ENCODE data around the gene SPATA7. TPM values are rescaled to one million over a fixed set of nuclear protein-coding genes. Genes with fewer than 3 reads are reported as not detected.

SPATA7 gene
- polyA plus RNA-seq, 1 of the 3 experiments (the other 2 are of a cell fraction), result 3.5 TPM

GRCh38 chr14:88470542-88471440, 85.3 kb downstream of the SPATA7 start:
- Histone ChIP-seq H3F3A (replicated peaks; ENCODE audit: insufficient read depth) (peaks cover 22% of the 10 kb centered on the region), H3K9ac (no peak overlapping the region), H3K9me3 (no peaks in the 10 kb centered on the region), H3K79me2 (ENCODE audit: insufficient read depth) (peaks cover 11% of the 10 kb centered on the region; the same call in 1 of the 2 replicates), H3K4me2 (0 out of 2 replicates have a peak overlapping the region, but pooled peaks have one; percentile 41), H3K4me3 (ENCODE audit: low read depth in 2 of 2, low read length in 1 of 2) (no peak overlapping the region), H3K27me3 (ENCODE audit: insufficient read depth) (no peaks in the 10 kb centered on the region), H3K36me3 (replicated peaks in 1 of 2; ENCODE audit: control insufficient read depth in 1 of 2, insufficient read depth in 2 of 2, low read length in 1 of 2) (peaks cover 59 to 75% of the 10 kb centered on the region in 2 experiments), H3K4me1 (ENCODE audit: control insufficient read depth in 1 of 2, insufficient read depth in 2 of 2, low read depth in 1 of 2, low read length in 1 of 2) (peaks cover 0 to 6% of the 10 kb centered on the region in 2 experiments; a peak in 1 of 4 replicates), H4K20me1 (ENCODE audit: insufficient read depth) (no peaks in the 10 kb centered on the region), H3K9me2 (no peaks in the 10 kb centered on the region), H2AFZ (ENCODE audit: low read depth) (no peak overlapping the region), H3K27ac (ENCODE audit: low read depth in 2 of 2, low read length in 1 of 2) (0 out of 4 replicates have a peak overlapping the region, but pooled peaks of 1 of the 2 experiments have one; percentile 12)
- POLR2A ChIA-PET, result no interaction called here
- 94% methylated on average over 7 of the region's 7 CpGs for WGBS (ENCODE audit: low lambda C conversion rate)
- no peak for TF ChIP-seq TCF12 (IDR thresholded peaks at IDR 0.05)
- TF ChIP-seq EP300 (IDR thresholded peaks at IDR 0.05; ENCODE audit: borderline replicate concordance in 1 of 2, low read depth in 1 of 2, low read length in 1 of 2), result no peak
- CTCF ChIA-PET, result no interaction called here
- DNase-seq, result no peak

DNA sequence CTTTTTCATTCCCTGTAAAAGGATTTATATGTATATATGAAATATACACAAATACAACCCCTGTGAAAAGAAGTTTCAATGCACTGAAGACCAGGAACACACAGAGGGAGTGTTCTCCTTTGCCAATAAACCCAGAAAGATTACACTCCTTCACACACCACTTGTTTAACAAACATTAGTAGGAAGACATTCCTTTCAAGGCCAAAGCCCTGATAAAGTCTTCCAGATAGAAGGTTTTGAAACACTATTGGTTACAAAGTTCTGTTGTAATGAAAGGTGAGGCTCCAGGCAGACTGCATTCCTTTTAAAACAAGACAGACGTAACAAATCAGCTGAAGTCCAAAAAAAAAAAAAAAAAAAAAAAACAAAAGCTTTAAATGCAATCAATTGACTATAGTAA, 88.3 kb downstream of the SPATA7 start:
- H2AFZ ChIP-seq (ENCODE audit: low read depth), result no peak overlapping the region
- no peak overlapping the region for H3K27ac ChIP-seq (ENCODE audit: low read depth in 2 of 2, low read length in 1 of 2)
- H3K9me2 ChIP-seq, result no peaks in the 10 kb centered on the region
- ChIA-PET CTCF (interaction anchor here (1.3 kb wide), 1 partner anchor 11 kb away, joined by 3 read pairs; no protein-coding TSS in a partner anchor), POLR2A (no interaction called here)
- no peaks in the 10 kb centered on the region for H4K20me1 ChIP-seq (ENCODE audit: insufficient read depth)
- 94% methylated on average over 1 of the region's 1 CpG for WGBS (ENCODE audit: low lambda C conversion rate)
- H3K4me3 ChIP-seq (ENCODE audit: low read depth in 2 of 2, low read length in 1 of 2), result no peak overlapping the region
- H3K27me3 ChIP-seq (ENCODE audit: insufficient read depth), result no peaks in the 10 kb centered on the region
- H3K9me3 ChIP-seq, result no peaks in the 10 kb centered on the region
- H3K36me3 ChIP-seq (replicated peaks in 1 of 2; ENCODE audit: control insufficient read depth in 1 of 2, insufficient read depth in 2 of 2, low read length in 1 of 2), result peaks cover 72 to 76% of the 10 kb centered on the region in 2 experiments
- H3K4me1 ChIP-seq (ENCODE audit: control insufficient read depth in 1 of 2, insufficient read depth in 2 of 2, low read depth in 1 of 2, low read length in 1 of 2), result peaks cover 3 to 6% of the 10 kb centered on the region in 2 experiments; a peak in 2 of 4 replicates
- TF ChIP-seq TAF1 (IDR thresholded peaks at IDR 0.05; ENCODE audit: borderline replicate concordance, low read depth, low read length), result no peak
- TF ChIP-seq RXRA (IDR thresholded peaks at IDR 0.05; ENCODE audit: borderline replicate concordance, low read depth), result no peak
- TF ChIP-seq TCF12 (IDR thresholded peaks at IDR 0.05), result no peak
- TF ChIP-seq ELF1 (IDR thresholded peaks at IDR 0.05), result no peak
- no peak for TF ChIP-seq GABPA (IDR thresholded peaks at IDR 0.05; ENCODE audit: low read depth)
- no peak for TF ChIP-seq USF1 (IDR thresholded peaks at IDR 0.05; ENCODE audit: borderline replicate concordance, low read depth)
- H3F3A ChIP-seq (replicated peaks; ENCODE audit: insufficient read depth), result peaks cover 13% of the 10 kb centered on the region
- H3K79me2 ChIP-seq (ENCODE audit: insufficient read depth), result peaks cover 20% of the 10 kb centered on the region; the same call in 1 of the 2 replicates
- H3K4me2 ChIP-seq, result no peak overlapping the region
- DNase-seq, result no peak
- H3K9ac ChIP-seq, result no peak overlapping the region

- TF ChIP-seq EP300 (IDR thresholded peaks at IDR 0.05; ENCODE audit: borderline replicate concordance in 1 of 2, low read depth in 1 of 2, low read length in 1 of 2) (no peak), CHD2 (IDR thresholded peaks at IDR 0.05; ENCODE audit: low read length, partially characterized antibody) (no peak), RXRA (IDR thresholded peaks at IDR 0.05; ENCODE audit: borderline replicate concordance, low read depth) (no peak), USF1 (IDR thresholded peaks at IDR 0.05; ENCODE audit: borderline replicate concordance, low read depth) (no peak)
- no peak overlapping the region for H3K4me3 ChIP-seq (ENCODE audit: low read depth in 2 of 2, low read length in 1 of 2)
- H3K9ac ChIP-seq, result no peak overlapping the region
- no peaks in the 10 kb centered on the region for H3K27me3 ChIP-seq (ENCODE audit: insufficient read depth)
- DNase-seq, result no peak
- no peak overlapping the region for H3K27ac ChIP-seq (ENCODE audit: low read depth in 2 of 2, low read length in 1 of 2)
- WGBS (ENCODE audit: low lambda C conversion rate), result 95% methylated on average over 7 of the region's 7 CpGs
- ChIA-PET POLR2A (no interaction called here), CTCF (interaction anchor here (1.4 kb wide), 1 partner anchor 16 kb away, joined by 7 read pairs; no protein-coding TSS in a partner anchor)
- peaks cover 61 to 69% of the 10 kb centered on the region in 2 experiments for H3K36me3 ChIP-seq (replicated peaks in 1 of 2; ENCODE audit: control insufficient read depth in 1 of 2, insufficient read depth in 2 of 2, low read length in 1 of 2)
- H2AFZ ChIP-seq (ENCODE audit: low read depth), result no peak overlapping the region
- no peaks in the 10 kb centered on the region for H3K9me2 ChIP-seq
- H3K4me2 ChIP-seq, result no peak overlapping the region
- H3F3A ChIP-seq (replicated peaks; ENCODE audit: insufficient read depth), result peaks cover 10% of the 10 kb centered on the region
- H3K79me2 ChIP-seq (ENCODE audit: insufficient read depth), result peaks cover 20% of the 10 kb centered on the region; the same call in 1 of the 2 replicates
- H4K20me1 ChIP-seq (ENCODE audit: insufficient read depth), result no peaks in the 10 kb centered on the region
- no peaks in the 10 kb centered on the region for H3K9me3 ChIP-seq
- peaks cover 0 to 3% of the 10 kb centered on the region in 2 experiments; a peak in 1 of 4 replicates for H3K4me1 ChIP-seq (ENCODE audit: control insufficient read depth in 1 of 2, insufficient read depth in 2 of 2, low read depth in 1 of 2, low read length in 1 of 2)
Observed at GRCh38 chr14:88476214-88476774, 90.8 kb downstream of the SPATA7 start.

Data from SK-N-SH (cell line).